GM18520 (cell line): Measurements from ENCODE around the gene ERBB4.
"Not testable (repeated sequence)": the region's sequence is repeated elsewhere in the genome, so short reads cannot be mapped to it uniquely, and the experiment has no call there.

Experiments
- ATAC-seq: cut with Tn5 transposase; IDR thresholded peaks from one replicate; pipeline ENCODE4 v1.9.1; 2021; ENCODE audit not compliant: unreplicated experiment

ERBB4 gene

DNA sequence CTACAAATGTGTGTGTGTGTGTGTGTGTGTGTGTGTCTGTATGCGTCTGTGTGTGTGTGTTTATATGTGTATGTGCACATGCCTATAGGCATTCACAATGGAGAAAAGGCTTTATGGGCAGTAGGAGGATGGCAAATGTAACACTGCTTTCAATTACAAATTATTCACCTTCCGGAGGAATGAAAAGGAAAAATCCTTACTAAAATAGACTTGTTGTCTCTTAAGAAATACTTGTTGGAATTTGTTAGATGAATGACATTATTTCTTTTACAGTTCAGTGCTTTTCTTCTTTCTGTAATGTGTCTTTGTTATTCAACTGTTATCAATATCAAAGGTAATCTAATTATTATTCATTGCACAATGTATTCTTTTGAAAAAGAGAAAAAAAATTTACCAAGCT lies 874.3 kb downstream of the ERBB4 start:
- no peak for ATAC-seq

DNA sequence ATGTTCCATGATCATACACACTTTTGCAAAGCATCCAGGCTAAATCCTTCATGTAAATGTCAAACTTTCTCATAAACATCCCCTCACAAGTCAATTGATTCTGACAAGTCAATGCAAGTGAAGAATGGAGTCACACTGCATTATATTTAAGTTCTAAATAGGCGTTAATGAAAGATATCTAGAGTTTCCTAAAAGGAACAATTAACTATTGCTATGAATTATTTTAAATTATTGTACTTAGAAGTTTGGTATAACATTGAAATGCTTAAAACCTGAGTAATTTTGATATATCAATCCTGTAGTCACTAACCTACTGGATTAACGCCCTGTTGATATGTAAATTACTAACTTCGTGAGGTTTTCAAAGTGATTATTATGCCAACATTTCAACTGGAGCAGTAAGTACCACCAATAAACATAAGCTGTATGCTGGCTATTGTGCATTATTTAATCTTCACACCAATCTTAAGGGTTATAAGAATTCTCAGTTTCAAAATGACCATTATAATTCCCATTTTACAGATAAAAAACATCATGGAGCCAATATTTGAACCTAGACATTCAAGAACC lies 884.3 kb downstream of the ERBB4 start:
- no peak for ATAC-seq

DNA sequence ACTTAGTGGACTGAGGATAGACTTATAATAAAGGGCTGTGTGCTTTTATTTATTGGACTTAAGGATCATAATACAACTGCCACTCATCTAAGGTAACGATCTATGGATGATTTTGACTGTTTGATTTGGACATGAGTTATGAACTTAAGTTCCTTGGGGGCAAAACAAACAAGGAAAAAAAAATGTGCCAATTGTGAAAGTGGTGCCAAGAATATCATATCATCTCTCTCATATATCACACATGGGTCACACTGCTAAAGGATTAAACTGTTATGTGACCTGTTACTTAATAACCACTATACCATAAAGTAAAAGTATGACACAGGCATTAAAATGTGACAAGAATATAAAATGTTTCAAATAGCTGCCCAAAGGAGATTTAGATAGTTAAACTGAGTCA lies 886.3 kb downstream of the ERBB4 start:
- ATAC-seq = no peak

DNA sequence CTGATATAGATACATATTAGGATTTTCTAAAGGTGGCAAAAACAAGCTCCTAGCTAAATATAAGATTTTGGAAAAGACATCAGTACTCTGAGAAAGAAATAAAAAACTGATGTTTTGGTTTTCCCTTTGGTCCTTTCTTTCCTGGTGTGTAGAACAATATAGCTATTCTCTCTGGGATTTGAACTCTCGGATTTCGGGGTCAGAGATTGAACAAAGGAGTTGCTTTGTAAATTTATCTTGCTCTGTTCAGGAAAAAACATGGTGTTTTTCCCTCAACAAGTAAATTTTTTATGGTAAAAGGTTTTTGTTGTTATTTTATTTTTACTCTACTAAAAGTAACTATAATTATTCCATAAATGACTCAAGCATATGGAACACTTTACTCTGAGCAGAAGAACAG lies 889.3 kb downstream of the ERBB4 start:
- no peak for ATAC-seq

DNA sequence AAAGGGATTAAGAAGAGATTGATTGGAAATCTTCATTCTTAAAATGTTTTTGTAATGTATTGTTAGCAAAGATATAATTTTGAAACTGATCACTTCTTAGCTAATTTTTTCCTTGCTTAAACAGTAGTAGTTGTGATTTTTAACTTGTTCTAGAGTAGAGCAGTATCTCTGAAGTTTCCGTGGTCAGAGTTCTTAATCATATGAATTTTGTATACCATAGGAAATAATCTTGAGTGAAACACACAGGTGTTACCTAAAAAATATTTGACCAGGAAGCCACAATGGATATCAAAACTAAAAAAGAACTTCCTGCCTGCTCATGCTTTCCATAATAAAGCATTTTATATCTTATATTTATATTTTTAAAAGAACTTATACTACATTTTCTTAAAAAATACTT lies 907.1 kb downstream of the ERBB4 start:
- ATAC-seq = no peak

DNA sequence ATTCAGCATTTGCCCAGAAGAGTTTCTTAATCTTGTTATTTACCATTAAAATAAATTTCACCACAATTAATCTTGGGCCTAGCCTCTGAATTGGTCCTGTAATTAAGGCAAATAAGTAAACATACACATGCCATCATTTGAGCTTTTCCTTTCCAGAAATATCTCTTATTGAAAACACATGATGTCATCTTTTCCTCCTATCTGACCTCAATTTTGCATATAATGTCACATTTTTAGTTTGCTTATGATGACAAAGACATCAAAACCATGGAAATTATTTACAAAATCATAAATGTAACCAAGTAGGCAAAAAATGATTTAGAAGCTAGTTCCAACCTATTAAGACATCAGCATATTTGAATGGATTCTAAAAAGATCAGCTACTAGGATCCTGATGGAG lies 915.5 kb downstream of the ERBB4 start:
- ATAC-seq = no peak

DNA sequence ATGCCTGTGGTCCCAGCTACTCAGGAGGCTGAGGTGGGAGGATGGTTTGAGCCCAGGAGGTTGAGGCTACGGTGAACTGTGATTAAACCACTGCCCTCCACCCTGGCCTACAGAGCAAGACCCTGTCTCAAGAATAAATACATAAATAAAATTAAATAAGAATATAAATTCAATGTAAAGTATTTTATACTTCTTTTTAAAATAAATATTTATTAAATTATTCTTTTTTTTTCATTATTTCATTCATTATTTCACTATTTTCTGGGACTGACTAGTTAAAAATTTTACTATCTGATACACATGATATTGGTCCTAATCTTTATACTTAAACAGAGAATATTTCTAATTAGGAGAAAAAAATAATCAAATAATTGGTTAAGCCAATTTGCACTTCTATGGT lies 917.6 kb downstream of the ERBB4 start:
- no peak for ATAC-seq

DNA sequence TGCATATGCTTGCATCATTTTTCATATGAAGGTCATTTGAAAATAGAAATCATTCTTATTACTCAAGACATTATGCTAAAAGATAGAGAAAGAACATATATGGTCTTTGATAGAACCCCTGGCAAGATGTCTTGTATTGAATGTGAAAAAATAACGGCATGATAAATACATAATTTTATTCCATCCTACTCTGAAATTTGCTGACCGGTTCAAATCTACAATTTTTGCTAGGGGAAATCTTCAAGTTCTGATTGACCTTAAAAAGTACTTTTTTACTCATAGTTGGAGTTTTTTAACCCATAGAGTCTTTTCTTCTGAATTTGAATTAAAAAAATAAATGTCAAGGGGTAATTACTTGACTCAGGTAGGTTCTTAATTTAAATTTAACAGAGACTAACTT lies 920.8 kb downstream of the ERBB4 start:
- no peak for ATAC-seq

DNA sequence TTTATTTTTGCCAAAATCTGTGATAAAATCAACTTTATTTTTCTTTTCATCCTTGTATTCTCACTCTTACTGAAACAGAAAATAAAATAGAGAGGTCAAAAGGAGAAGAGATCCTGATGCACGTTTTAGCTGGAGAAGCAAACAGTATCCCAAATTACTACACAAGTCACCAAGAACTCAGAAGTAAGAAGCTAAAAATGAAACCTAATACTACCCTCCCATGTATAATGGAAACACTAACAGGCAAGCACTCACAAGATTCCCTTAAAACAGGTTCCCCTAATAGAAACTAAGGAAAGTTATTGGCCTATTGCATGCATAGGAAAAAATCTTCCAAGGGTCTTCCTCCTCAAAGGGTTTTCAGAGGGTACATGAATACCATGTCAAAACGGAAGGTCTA lies 927.0 kb downstream of the ERBB4 start:
- ATAC-seq = no peak

DNA sequence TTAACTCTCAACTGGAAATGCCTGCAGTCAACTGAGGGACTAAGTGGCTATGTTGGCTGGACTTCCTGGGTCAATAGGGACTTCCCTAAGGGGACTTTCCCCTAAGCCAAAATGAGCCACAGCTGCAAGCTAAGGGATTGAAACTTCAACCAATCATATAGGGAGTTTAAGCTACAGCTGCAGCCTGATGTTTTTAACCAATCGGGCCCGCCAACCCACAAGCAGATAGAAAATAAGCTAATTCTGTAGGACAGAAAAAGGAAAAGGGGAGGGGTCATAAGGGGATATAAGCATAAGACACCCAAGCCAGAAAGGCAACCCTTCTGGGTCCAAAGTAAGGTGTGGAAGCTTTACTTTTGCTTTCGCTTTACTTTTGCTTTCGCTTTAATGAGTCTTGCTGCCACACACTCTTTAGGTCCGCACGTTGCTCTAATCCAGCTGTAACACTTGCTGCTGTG lies 927.5 kb downstream of the ERBB4 start:
- ATAC-seq = no peak

DNA sequence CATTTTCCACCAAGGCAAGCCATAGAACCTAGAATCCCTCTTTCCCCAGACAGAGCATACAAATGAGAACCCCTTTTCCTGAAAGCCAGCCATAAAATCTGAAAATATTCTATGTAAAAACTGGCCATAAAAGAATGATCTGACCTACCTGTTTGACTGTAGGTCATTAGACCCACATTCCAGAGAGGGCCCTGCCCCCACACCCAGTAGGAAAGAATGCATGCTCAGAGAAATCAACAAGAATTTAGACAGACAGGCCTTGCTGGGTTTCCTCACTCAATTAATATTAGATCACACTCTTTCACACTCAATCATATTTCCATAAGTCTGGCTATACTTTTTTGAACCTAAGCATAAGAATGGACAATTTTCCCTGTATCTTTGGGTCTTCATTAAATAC lies 929.5 kb downstream of the ERBB4 start:
- ATAC-seq = no peak

DNA sequence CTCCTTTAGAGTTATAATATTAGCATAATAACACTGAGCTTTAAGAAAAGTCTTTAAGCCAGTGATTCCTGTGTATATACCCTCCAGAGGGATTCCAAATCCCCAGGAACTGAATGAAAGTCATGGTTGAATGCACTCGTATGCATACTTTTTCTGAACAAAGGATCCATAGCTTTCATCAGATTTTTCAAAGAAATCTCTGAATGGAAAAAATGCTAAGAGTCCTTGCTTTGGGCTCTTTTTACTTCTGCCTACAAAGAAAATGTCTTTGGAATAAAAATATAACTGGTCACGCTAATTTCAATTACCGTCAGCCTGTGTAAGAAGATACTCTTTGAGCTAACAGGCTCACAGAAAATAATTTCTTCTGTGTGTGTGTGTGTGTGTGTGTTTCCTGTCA lies 939.5 kb downstream of the ERBB4 start:
- ATAC-seq = no peak

DNA sequence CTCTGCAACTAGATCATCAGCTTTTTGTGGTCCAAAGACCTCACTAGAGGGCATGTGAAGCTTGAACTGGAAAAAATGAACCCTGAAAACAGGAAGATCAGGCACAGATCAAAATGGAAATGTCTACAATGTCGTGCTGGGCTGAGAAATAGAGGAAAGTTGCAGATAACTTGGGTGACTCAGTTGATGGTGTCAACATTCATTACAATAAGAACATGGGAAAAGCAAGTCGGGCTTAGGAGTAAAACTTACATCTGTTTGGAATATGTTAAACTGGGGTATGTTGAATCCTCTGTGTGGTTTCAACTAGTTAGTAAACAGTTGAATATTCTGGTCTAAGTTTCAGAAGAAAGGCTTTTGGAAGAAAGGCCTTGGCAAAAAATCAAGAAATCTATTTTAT lies 940.4 kb downstream of the ERBB4 start:
- ATAC-seq = no peak

DNA sequence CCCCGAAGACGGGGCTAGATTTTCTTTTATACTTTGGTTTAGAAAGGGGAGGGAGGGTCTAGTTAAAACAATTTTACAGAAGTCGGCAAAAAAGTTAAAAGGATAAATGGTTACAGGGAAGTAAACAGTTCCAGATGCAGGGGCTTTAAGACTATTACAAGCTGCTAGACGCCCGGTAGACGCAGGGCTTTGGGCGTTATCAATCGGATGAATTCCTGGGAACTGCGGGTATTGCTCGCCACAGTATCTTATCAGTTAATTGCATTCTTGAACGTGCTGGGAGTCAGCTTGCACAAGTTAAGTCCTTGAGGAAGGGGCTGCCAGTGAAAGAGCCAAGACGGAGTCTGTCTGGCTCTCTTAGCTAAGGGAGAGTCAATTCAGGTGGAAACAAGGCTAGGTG lies 946.6 kb downstream of the ERBB4 start:
- not testable (repeated sequence) for ATAC-seq

DNA sequence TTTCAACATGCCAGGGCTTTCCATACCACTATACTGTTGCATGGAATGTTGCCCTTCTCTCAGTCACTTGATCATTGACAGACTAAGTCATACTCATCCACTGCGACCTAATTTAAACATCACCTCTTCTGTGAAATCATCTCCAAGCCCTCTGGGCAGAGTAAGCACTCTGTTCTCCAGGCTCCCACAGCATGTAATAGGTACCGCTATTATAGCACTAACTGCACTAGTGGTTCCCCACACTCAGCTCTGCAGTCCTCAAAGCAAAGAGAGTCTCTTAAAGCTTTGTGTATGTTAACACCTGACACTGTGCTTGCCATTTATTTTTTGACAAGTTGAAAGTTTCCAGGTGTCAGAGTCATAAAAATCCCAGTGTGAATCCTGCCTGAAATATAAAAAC lies 947.2 kb downstream of the ERBB4 start:
- ATAC-seq = no peak

DNA sequence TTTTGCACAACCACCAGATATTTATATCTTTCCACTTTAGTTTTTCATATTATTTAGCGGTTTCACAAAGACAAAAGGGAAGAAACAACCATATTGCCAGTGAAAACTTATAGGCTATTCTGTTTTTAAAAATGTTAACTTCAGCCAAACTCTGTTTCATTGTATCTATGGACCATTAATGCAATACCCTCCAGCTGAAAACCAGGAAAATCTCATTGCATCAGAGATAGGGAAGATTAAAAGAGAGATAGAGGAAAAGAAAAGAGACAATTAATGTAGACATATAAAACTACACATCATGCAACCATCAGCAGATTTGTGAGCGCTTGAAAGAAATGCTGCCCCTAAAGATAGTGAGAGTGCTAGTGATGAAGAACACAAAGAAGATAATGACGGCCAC lies 970.2 kb downstream of the ERBB4 start:
- ATAC-seq = no peak

DNA sequence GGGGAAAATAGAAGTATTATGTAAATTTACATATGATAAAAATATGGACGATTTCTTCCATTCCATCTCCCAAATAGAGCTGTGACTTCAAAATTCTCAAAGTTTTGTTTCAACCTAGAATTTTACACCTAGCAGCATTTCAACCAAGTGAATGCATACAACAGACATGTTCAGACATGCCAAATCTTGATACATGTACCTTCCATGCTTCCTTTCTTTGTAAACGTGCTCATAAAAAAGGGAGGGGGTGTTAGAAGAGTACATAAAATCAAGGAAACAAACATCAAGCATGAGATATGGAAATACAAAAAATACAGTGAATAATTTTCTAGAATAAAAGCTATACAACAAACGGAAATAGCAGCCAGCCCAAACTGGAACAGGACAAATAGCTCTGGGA lies 974.2 kb downstream of the ERBB4 start:
- ATAC-seq = no peak

DNA sequence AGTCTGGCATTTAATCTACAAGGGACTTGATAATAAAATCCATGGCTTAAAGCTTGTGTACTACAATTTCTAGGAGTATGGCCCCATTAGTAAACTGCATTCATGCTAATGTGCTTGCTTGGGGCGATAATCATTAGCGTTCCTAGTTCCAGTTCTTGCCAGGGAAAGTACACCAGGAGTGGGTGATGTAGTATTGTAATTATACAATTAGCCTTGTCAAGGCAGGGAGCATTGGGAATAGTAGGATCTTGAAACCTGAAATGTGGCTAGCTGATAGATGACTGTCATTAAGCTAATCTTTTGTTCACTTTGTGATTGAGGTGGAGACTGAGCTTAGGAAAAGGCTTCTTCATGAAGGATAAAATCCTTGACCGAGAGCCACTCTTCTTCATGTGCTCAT lies 993.0 kb downstream of the ERBB4 start:
- no peak for ATAC-seq

DNA sequence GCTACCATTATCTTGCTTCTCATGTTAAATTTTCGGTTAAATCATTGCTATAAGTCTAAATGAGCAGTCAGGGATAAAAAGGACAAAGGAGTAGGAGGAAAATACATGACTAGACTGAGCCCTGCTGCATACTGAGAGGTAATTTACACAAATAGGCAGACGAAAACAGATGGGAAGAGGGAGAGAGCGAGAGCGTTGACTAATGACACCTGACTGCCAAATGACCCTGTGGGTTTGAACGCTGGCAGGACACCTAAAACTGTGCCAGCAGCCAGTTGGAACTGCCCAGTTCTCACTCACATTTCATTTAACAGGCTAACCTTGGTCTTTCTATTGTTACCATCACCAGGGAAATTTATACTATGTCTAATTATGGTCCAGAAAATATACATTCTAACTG lies 1004.0 kb downstream of the ERBB4 start:
- no peak for ATAC-seq

DNA sequence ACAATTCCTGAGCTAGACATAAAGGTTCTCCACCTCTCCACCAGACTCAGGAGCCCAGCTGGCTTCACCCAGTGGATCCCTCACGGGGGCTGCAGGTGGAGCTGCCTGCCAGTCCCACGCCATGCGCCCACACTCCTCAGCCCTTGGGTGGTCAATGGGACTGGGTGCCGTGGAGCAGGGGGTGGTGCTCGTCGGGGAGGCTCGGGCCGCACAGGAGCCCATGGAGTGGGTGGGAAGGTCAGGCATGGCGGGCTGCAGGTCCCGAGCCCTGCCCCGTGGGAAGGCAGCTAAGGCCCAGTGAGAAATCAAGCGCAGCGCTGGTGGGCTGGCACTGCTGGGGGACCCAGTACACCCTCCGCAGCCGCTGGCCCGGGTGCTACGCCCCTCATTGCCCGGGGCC lies 1014.4 kb downstream of the ERBB4 start:
- not testable (repeated sequence) for ATAC-seq

DNA sequence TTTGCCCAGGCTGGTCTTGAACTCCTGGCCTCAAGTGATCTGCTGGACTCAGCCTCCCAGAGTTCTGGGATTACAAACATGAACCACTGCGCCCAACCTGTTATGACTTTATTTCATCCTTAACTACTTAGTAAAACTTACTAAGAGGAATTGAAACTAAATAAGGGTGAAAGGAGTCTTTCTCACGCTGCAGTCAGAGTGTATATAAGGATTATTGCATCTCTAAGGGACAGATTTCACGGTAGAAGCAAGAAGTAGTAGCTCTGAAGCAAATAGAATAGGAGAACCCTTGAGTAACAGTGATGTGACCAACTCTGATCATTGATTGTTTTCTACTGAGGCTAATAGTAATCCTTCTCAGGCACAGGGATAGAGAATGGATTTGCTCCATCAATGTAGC lies 1022.1 kb downstream of the ERBB4 start:
- ATAC-seq = no peak

DNA sequence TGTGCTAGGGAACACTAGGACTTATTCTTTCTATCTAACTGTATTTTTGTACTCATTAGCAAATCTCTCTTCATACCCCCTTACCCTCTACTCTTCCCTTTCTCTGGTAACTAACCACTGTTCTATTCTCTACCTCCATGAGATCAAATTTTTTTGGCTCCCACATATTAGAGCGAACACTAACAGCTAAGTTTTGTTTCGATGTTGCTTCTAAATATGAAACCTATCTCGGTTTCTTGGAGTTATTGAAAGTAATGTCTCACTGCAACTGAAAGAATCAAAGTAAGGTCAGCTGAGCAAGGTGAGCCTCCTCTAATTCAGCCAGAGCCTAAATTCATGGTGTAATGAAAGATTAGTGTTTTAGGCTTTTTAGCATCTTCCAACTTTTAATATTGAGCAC lies 1024.6 kb downstream of the ERBB4 start:
- no peak for ATAC-seq

DNA sequence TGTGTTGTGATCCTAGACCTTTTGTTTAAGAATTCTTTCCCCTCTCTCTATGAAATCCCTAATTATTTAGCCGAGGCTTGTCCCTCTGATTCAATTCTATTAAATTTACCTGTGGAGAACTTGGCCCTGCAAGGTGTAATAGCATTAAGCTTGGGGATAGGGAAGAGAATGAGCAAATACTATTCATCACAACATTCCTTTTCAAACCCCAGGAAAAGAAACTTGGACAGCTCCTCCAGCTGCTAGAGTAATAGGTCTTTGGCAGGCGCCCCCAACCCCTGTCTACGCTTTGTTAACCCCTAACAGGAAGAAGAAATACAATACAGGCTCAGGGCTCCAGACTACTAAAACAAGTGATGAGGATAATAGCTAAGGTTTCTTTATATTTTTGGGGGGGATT lies 1025.2 kb downstream of the ERBB4 start:
- no peak for ATAC-seq

DNA sequence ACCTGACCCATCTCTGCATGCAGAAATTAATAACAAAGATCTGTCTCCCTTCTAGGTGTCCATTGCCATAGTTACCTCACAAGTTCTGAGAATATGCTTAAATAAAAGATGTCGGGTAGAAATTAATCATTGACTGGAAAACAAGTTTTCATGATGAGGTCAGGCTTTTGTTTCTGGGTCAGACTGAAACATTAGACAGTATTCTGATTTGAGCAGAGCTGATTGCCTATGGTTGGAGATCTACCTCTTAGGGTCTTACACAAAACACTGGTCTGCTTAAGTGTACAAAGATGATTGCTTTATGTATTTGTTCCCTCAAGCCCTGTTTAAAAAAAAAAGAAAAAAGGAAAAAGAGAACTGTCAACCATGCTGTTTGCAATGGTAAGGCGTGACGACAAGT lies 1025.8 kb downstream of the ERBB4 start:
- no peak for ATAC-seq
